ENCODE measurements around the gene GPATCH8. TPM values are rescaled to one million over a fixed set of nuclear protein-coding genes. Genes with fewer than 3 reads are reported as not detected.
"Not testable (repeated sequence)": the region's sequence is repeated elsewhere in the genome, so short reads cannot be mapped to it uniquely, and the experiment has no call there.

GPATCH8 gene
- total RNA-seq, 1 experiment from 2014 or later: 22.7 TPM

GRCh38 chr17:44396946-44397345 is 106.3 kb downstream of the GPATCH8 start:
- no peak overlapping the region for H2AFZ ChIP-seq (ENCODE audit: low read length)
- H3K9ac ChIP-seq (ENCODE audit: low read length): no peak overlapping the region
- H3K27ac ChIP-seq (ENCODE audit: low read length): no peak overlapping the region
- peaks cover 27% of the 10 kb centered on the region for H3K36me3 ChIP-seq (ENCODE audit: low read depth, low read length)
- H3K4me3 ChIP-seq (ENCODE audit: low read length): no peak overlapping the region
- H3K27me3 ChIP-seq (ENCODE audit: low read length): no peaks in the 10 kb centered on the region
- no peaks in the 10 kb centered on the region for H3K9me2 ChIP-seq (replicated peaks; ENCODE audit: low read length)
- ChIA-PET CTCF (no interaction called here), POLR2A (ENCODE audit: unreplicated experiment) (no interaction called here)
- H3K9me3 ChIP-seq (ENCODE audit: low read length): no peaks in the 10 kb centered on the region
- ATAC-seq: no peak
- intact Hi-C loops (cut with micrococcal nuclease): no loop called here
- BruUV-seq (replicated peaks): no TSS peak
- no peaks in the 10 kb centered on the region for H3F3A ChIP-seq (ENCODE audit: low read length, unreplicated experiment)
- no peaks in the 10 kb centered on the region for H3K4me1 ChIP-seq (ENCODE audit: insufficient read depth, low read length)
- TF ChIP-seq EZH2phosphoT487 (IDR thresholded peaks at IDR 0.05; ENCODE audit: borderline replicate concordance, low read length) (no peak), EZH2 (IDR thresholded peaks at IDR 0.05; ENCODE audit: low read length, unreplicated experiment) (no peak), CTCF (conservative IDR thresholded peaks at IDR 0.05; ENCODE audit: low read depth, low read length) (no peak)
- H3K79me2 ChIP-seq (ENCODE audit: low read length): no peaks in the 10 kb centered on the region
- H3K4me2 ChIP-seq (ENCODE audit: low read length): no peak overlapping the region
- no peak for DNase-seq
- H4K20me1 ChIP-seq (ENCODE audit: low read length): no peaks in the 10 kb centered on the region

DNA sequence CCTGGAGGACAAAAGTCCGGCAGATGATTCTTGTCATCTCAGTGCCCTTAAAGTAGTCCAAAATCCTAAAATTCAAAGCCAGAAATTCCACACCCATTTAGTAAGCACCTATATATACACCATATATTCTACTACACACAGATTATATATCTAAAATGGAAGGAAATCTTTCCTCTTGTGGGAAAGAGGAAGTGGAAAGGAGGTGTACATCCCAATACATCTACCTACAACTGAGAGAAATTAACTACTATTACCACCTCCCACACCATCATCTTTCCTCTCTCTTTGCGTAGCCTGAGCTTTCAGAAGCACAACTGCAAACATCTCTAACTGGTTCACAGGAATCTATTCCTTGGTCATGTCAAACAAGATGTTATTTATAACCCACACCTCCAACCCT is 108.4 kb downstream of the GPATCH8 start:
- ChIA-PET POLR2A (ENCODE audit: unreplicated experiment) (no interaction called here), CTCF (interaction anchor here (0.6 kb wide), 1 partner anchor 129 kb away, joined by 3 read pairs; no protein-coding TSS in a partner anchor)
- Histone ChIP-seq H3K36me3 (ENCODE audit: low read depth, low read length) (peaks cover 12% of the 10 kb centered on the region; the same call in 1 of the 2 replicates), H3K4me2 (ENCODE audit: low read length) (no peak overlapping the region), H4K20me1 (ENCODE audit: low read length) (no peaks in the 10 kb centered on the region), H3K4me1 (ENCODE audit: insufficient read depth, low read length) (no peaks in the 10 kb centered on the region), H2AFZ (ENCODE audit: low read length) (no peak overlapping the region), H3K9ac (ENCODE audit: low read length) (no peak overlapping the region), H3K4me3 (ENCODE audit: low read length) (no peak overlapping the region), H3K27ac (ENCODE audit: low read length) (no peak overlapping the region), H3K9me2 (replicated peaks; ENCODE audit: low read length) (no peaks in the 10 kb centered on the region), H3F3A (ENCODE audit: low read length, unreplicated experiment) (no peaks in the 10 kb centered on the region), H3K79me2 (ENCODE audit: low read length) (no peaks in the 10 kb centered on the region), H3K9me3 (ENCODE audit: low read length) (no peaks in the 10 kb centered on the region), H3K27me3 (ENCODE audit: low read length) (no peaks in the 10 kb centered on the region)
- intact Hi-C loops (cut with micrococcal nuclease): no loop called here
- BruUV-seq (replicated peaks): no TSS peak
- ATAC-seq (no peak), DNase-seq (no peak)
- TF ChIP-seq EZH2phosphoT487 (IDR thresholded peaks at IDR 0.05; ENCODE audit: borderline replicate concordance, low read length) (no peak), EZH2 (IDR thresholded peaks at IDR 0.05; ENCODE audit: low read length, unreplicated experiment) (no peak)

DNA sequence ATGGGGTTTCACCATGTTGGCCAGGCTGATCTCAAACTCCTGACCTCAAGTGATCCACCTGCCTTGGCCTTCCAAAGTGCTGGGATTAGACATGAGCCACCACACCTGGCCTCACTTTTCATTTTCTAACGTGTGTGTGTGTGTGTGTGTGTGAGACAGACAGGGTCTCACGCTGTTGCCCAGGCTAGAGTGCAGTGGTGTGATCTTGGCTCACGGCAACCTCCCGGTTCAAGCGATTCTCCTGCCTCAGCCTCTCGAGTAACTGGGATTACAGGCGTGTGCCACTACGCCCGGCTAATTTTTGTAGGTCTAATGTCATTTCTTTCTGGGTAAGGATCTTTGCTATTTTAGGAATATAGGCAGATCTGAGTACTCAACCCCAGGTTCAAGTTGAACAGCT is 109.1 kb downstream of the GPATCH8 start:
- H3K4me3 ChIP-seq (ENCODE audit: low read length); H3K4me1 ChIP-seq (ENCODE audit: insufficient read depth, low read length); DNase-seq; H3K27me3 ChIP-seq (ENCODE audit: low read length); H3K4me2 ChIP-seq (ENCODE audit: low read length); ATAC-seq; H3K9me3 ChIP-seq (ENCODE audit: low read length); H3K9ac ChIP-seq (ENCODE audit: low read length); BruUV-seq (replicated peaks); H4K20me1 ChIP-seq (ENCODE audit: low read length); H3K9me2 ChIP-seq (replicated peaks; ENCODE audit: low read length); intact Hi-C loops (cut with micrococcal nuclease); H2AFZ ChIP-seq (ENCODE audit: low read length); H3F3A ChIP-seq (ENCODE audit: low read length, unreplicated experiment); H3K27ac ChIP-seq (ENCODE audit: low read length); H3K36me3 ChIP-seq (ENCODE audit: low read depth, low read length); H3K79me2 ChIP-seq (ENCODE audit: low read length): not testable (repeated sequence)
- POLR2A ChIA-PET (ENCODE audit: unreplicated experiment): interaction anchor here (0.7 kb wide), 1 partner anchor 48 kb away, joined by 6 read pairs; no protein-coding TSS in a partner anchor
- CTCF ChIA-PET: interaction anchor here (0.6 kb wide), 1 partner anchor 699 kb away, joined by 3 read pairs; no protein-coding TSS in a partner anchor

All from PC-3 (cell line).